MCF 10A (cell line): ENCODE measurements around the gene POLR1D. TPM values are rescaled to one million over a fixed set of nuclear protein-coding genes. Genes with fewer than 3 reads are reported as not detected.

Experiments used
- BruUV-seq: library from RNA; stranded (reverse); fragments of 400-500 nt; replicated peaks from 2 replicates; lab custom pipeline; 2021; lab: Mats Ljungman, UMichigan
- CTCF ChIA-PET: fragments of 300-600 bp; sonication (Branson Sonifier 250); formaldehyde crosslinking; extraction: SDS; loops from one replicate; lab custom pipeline; 2021; ENCODE audit warnings: antibody characterized with exemption, inconsistent platforms; lab: Yijun Ruan, JAX
- POLR2A ChIA-PET: fragments of 300-600, 350-650 bp; sonication (Branson Sonifier 250); formaldehyde crosslinking; extraction: SDS; loops from one replicate; lab custom pipeline; 2020; ENCODE audit warnings: antibody characterized with exemption, inconsistent platforms; lab: Yijun Ruan, JAX
- DNase-seq: peaks from one replicate; pipeline ENCODE4 v3.0.0-alpha.2; 2018; ENCODE audit not compliant: unreplicated experiment
- H3K27ac Mint-ChIP-seq: one replicate; pipeline ENCODE4 v1.8.0; 2022; ENCODE audit warnings: mild to moderate bottlenecking, low read depth, mixed read lengths; ENCODE audit not compliant: unreplicated experiment
- H3K27me3 Mint-ChIP-seq: one replicate; pipeline ENCODE4 v1.8.0; 2022; ENCODE audit warnings: mixed read lengths; ENCODE audit not compliant: insufficient read depth, unreplicated experiment
- H3K36me3 Mint-ChIP-seq: one replicate; pipeline ENCODE4 v1.8.0; 2022; ENCODE audit warnings: mild to moderate bottlenecking, moderate library complexity, mixed read lengths; ENCODE audit not compliant: insufficient read depth, unreplicated experiment
- H3K4me1 Mint-ChIP-seq: one replicate; pipeline ENCODE4 v1.8.0; 2022; ENCODE audit warnings: mixed read lengths; ENCODE audit not compliant: insufficient read depth, unreplicated experiment
- H3K4me3 Mint-ChIP-seq: one replicate; pipeline ENCODE4 v1.8.0; 2022; ENCODE audit warnings: mild to moderate bottlenecking, moderate library complexity, mixed read lengths; ENCODE audit not compliant: unreplicated experiment
- H3K9me3 Mint-ChIP-seq: one replicate; pipeline ENCODE4 v1.8.0; 2022; ENCODE audit warnings: mixed read lengths; ENCODE audit not compliant: unreplicated experiment
- intact Hi-C: fragments of 100-400 bp; cut with micrococcal nuclease; formaldehyde crosslinking; loops from 2 replicates; pipeline ENCODE4 v1.14.1; 2022
- total RNA-seq: library from RNA; stranded (reverse); gene quantifications from 2 replicates; pipeline ENCODE4 v1.2.3, GENCODE V29; 2022
- TF ChIP-seq, protein P1 (sequence below): fragments of 200-600 bp; IDR thresholded peaks from one replicate; pipeline ENCODE4 v1.8.0; 2022; ENCODE audit warnings: antibody characterized with exemption, mild to moderate bottlenecking; ENCODE audit not compliant: unreplicated experiment

The POLR1D gene
- total RNA-seq, 1 experiment from 2014 or later: 146 TPM

DNA sequence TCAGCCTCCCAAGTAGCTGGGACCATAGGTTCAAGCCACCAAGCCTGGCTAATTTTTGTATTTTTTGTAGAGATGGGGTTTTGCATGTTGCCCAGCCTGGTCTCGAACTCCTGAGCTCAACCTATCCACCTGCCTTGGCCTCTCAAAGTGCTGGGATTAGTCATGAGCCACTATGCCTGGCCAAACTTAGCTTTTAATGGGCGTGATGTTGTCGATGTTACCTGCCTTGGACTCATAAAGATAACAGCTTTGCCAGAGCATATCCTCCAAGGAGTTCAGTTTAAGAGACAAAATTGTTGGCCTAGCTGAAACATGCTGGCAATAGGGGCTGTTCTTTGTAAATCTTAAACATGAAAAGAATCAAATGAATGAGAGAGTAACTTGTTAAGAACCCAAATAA lies 13.1 kb downstream of the POLR1D start:
- Mint-ChIP-seq H3K9me3 (no peaks in the 10 kb centered on the region), H3K27ac (peak overlapping the region; percentile 72), H3K36me3 (peaks cover 11% of the 10 kb centered on the region), H3K4me1 (peaks cover 35% of the 10 kb centered on the region), H3K4me3 (no peak overlapping the region), H3K27me3 (no peaks in the 10 kb centered on the region)
- intact Hi-C loops: no loop called here
- ChIA-PET CTCF (interaction anchor here (0.7 to 1.5 kb wide), 3 partner anchors 13 to 263 kb away, joined by 3 to 5 read pairs (median 4); partner anchors contain the start of gene POLR1D), POLR2A (interaction anchor here (1.0 to 8.1 kb wide), 9 partner anchors 9 to 184 kb away, joined by 3 to 198 read pairs (median 5); partner anchors contain the start of genes LNX2, MTIF3 and POLR1D)
- TF ChIP-seq, protein P1, sequence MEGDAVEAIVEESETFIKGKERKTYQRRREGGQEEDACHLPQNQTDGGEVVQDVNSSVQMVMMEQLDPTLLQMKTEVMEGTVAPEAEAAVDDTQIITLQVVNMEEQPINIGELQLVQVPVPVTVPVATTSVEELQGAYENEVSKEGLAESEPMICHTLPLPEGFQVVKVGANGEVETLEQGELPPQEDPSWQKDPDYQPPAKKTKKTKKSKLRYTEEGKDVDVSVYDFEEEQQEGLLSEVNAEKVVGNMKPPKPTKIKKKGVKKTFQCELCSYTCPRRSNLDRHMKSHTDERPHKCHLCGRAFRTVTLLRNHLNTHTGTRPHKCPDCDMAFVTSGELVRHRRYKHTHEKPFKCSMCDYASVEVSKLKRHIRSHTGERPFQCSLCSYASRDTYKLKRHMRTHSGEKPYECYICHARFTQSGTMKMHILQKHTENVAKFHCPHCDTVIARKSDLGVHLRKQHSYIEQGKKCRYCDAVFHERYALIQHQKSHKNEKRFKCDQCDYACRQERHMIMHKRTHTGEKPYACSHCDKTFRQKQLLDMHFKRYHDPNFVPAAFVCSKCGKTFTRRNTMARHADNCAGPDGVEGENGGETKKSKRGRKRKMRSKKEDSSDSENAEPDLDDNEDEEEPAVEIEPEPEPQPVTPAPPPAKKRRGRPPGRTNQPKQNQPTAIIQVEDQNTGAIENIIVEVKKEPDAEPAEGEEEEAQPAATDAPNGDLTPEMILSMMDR: no peak
- BruUV-seq: no TSS peak
- no peak for DNase-seq

DNA sequence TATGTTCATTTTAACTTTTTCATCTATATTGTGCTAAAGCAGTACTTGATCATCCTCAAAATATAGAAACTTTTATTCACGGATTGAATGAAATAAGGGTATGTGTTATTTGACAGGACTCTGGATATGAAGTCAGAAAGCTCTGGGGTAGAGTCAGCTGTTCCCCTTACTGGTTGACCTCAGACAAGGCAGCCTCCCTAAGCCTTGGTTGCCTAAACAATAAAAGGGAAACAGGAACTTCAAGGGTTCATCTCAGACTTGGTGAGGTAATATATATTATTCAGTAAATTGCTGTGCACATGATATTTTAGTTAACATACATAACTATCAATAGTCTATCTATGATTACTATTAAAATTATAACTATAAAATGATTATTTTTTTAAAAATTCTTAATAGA lies 13.6 kb downstream of the POLR1D start:
- TF ChIP-seq, protein P1: no peak
- H3K4me3 Mint-ChIP-seq: no peak overlapping the region
- H3K4me1 Mint-ChIP-seq: peaks cover 35% of the 10 kb centered on the region
- H3K27ac Mint-ChIP-seq: peak overlapping the region; percentile 72
- peaks cover 11% of the 10 kb centered on the region for H3K36me3 Mint-ChIP-seq
- H3K27me3 Mint-ChIP-seq: no peaks in the 10 kb centered on the region
- CTCF ChIA-PET: interaction anchor here (1.0 to 1.3 kb wide), 2 partner anchors 13 to 263 kb away, joined by 4 to 5 read pairs; no protein-coding TSS in a partner anchor
- no TSS peak for BruUV-seq
- DNase-seq: no peak
- POLR2A ChIA-PET: interaction anchor here (1.2 to 8.1 kb wide), 6 partner anchors 9 to 185 kb away, joined by 3 to 198 read pairs (median 7); partner anchors contain the start of genes LNX2, MTIF3 and POLR1D
- intact Hi-C loops: no loop called here
- no peaks in the 10 kb centered on the region for H3K9me3 Mint-ChIP-seq

DNA sequence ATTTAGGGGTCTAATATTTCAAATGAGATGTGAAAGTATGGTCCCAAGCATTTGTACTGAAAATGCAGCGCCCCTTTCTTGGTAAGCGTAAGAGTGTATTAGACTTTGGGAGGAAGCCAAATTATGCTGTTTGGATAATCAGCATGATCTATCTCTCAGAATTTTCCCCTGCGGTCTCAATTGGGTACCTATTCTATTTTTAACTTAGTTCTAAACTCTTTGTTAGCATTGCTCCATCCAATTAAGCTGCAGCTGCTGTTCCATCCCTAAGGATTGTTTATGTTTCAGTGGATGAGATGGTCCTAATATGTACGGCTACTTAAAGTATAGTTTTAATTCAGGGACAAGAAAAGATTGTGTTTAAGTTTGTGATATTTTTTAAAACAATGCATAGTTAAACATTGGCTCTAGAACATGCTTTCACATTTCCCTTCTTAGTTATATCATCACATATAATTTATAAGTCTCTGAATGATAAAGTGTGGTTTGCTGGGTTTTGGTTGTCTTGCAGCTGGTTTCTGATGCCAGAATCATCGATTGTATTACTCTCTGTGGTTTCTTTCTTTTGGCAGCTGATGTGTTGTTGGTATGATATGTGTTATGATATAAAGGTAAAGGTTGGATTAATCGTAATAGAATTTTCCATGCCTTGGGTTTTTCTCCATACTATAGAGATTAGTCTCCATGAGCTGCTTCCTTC lies 15.0 kb downstream of the POLR1D start:
- BruUV-seq: no TSS peak
- Mint-ChIP-seq H3K4me1 (peaks cover 40% of the 10 kb centered on the region), H3K27ac (no peak overlapping the region), H3K4me3 (no peak overlapping the region), H3K9me3 (no peaks in the 10 kb centered on the region), H3K36me3 (peaks cover 7% of the 10 kb centered on the region), H3K27me3 (no peaks in the 10 kb centered on the region)
- ChIA-PET POLR2A (interaction anchor here (0.7 to 1.3 kb wide), 4 partner anchors 16 to 186 kb away, joined by 3 to 8 read pairs (median 4); partner anchors contain the start of gene LNX2), CTCF (interaction anchor here (2.1 kb wide), 1 partner anchor 14 kb away, joined by 7 read pairs; the partner anchor contains the start of gene POLR1D)
- TF ChIP-seq, protein P1: no peak
- no peak for DNase-seq
- intact Hi-C loops: no loop called here

DNA sequence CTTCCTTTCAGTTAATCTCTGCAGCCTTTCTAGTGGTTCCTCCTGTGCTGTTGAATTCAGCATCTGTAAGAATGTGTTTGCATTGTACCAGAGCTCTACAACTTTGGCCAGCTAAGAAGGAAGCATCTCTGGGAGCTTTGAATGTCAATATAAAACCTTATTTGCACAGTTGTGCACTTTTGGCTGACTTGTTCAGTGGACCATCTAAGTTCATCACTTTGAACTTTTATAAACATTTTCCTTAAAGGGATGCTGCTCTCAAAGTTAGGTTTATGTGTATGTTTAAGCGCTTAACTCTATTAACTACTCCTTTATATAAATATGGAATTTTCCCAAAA lies 15.6 kb downstream of the POLR1D start:
- peaks cover 7% of the 10 kb centered on the region for H3K36me3 Mint-ChIP-seq
- BruUV-seq: no TSS peak
- CTCF ChIA-PET: interaction anchor here (2.1 kb wide), 1 partner anchor 15 kb away, joined by 7 read pairs; the partner anchor contains the start of gene POLR1D
- H3K4me1 Mint-ChIP-seq: peaks cover 42% of the 10 kb centered on the region
- TF ChIP-seq, protein P1: no peak
- H3K4me3 Mint-ChIP-seq: no peak overlapping the region
- no peak for DNase-seq
- H3K27ac Mint-ChIP-seq: no peak overlapping the region
- POLR2A ChIA-PET: interaction anchor here (0.6 to 1.3 kb wide), 6 partner anchors 10 to 186 kb away, joined by 3 to 8 read pairs (median 4); partner anchors contain the start of gene LNX2
- intact Hi-C loops: no loop called here
- H3K9me3 Mint-ChIP-seq: no peaks in the 10 kb centered on the region
- no peaks in the 10 kb centered on the region for H3K27me3 Mint-ChIP-seq
